ENCODE results near the gene PSAP. TPM values are rescaled to one million over a fixed set of nuclear protein-coding genes. Genes with fewer than 3 reads are reported as not detected.

PSAP gene
- total RNA-seq, 1 donor from 2014 or later = 210 TPM

DNA sequence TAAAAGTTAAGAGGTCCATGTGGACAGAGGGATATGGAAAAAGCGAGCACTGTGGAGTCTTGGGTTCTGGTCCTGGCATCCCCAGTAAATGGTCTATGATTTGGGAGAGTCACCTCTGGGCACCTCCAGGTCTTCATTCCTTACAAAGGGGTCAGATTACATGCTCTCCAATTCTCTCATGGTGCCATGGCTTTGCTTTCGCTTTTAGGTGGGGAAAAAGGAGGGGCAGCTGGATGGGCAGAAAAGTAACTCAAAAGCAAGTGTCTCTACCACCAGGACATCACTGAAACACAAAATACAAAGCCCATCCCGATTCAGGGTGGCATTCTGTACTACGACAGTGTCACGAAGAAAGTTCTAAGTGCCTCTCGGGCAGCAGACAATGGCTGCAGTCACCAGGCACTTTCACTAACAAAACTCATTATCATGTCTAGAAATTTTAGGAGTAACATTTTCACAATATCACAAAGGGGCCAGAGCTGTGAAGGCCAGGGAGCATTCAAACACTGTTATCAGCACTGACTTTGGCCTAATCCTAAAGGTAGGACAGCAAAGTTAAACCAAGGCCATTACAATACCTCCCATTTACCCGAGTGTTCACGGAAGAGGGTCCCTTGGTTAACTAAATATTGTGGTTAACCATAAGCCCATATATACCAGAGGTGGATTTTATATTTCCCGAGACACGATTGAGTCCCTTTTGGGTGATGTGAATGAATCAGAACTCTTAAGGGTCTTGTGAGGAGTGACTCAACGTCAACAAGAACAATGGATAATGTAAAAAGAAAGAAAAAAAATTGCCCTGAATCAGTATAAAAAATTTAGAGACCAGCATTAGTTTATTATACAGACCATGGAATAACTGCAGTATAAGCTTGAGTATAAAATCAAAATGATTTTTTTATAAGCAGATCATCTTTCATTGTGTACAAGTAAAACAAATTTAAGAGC, 2.5 kb downstream of the PSAP start:
- ATAC-seq (ENCODE audit: low read depth) (no peak), DNase-seq (no peak)
- CTCF ChIA-PET = interaction anchor here (1.2 kb wide), 1 partner anchor 48 kb away, joined by 3 read pairs; no protein-coding TSS in a partner anchor
- H3K4me1 Mint-ChIP-seq = peaks cover 81% of the 10 kb centered on the region
- peak overlapping the region; percentile 2 for H3K27ac Mint-ChIP-seq
- no peaks in the 10 kb centered on the region for H3K9me3 Mint-ChIP-seq
- TF ChIP-seq, protein P1, sequence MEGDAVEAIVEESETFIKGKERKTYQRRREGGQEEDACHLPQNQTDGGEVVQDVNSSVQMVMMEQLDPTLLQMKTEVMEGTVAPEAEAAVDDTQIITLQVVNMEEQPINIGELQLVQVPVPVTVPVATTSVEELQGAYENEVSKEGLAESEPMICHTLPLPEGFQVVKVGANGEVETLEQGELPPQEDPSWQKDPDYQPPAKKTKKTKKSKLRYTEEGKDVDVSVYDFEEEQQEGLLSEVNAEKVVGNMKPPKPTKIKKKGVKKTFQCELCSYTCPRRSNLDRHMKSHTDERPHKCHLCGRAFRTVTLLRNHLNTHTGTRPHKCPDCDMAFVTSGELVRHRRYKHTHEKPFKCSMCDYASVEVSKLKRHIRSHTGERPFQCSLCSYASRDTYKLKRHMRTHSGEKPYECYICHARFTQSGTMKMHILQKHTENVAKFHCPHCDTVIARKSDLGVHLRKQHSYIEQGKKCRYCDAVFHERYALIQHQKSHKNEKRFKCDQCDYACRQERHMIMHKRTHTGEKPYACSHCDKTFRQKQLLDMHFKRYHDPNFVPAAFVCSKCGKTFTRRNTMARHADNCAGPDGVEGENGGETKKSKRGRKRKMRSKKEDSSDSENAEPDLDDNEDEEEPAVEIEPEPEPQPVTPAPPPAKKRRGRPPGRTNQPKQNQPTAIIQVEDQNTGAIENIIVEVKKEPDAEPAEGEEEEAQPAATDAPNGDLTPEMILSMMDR (IDR thresholded peaks at IDR 0.05) = no peak
- POLR2A ChIA-PET = interaction anchor here (0.5 to 5.7 kb wide), 3 partner anchors 10 to 181 kb away, joined by 3 to 125 read pairs (median 6); no protein-coding TSS in a partner anchor
- intact Hi-C loops (cut with micrococcal nuclease) = no loop called here
- H3K36me3 Mint-ChIP-seq (ENCODE audit: low read depth) = peaks cover 8% of the 10 kb centered on the region
- H3K27me3 Mint-ChIP-seq = no peaks in the 10 kb centered on the region
- peak overlapping the region; percentile 50 for H3K4me3 Mint-ChIP-seq

DNA sequence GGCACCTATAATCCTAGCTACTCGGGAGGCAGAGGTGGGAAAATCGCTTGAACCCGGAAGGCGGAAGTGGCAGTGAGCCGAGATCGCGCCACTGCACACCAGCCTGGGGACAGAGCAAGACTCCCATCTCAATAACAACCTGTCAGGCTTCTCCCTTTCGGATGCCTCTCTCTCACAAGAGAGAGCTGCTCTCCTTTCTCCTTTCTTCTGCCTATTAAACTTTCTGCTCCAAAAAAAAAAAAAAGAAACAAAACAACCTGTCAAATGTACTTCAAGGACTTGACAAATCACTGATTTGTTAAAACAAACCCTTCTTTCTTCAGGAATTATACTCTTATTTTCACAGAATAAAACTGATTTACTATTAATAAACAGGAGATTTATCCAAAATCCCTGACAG, 3.6 kb downstream of the PSAP start:
- no peak for DNase-seq
- no peaks in the 10 kb centered on the region for H3K9me3 Mint-ChIP-seq
- H3K27ac Mint-ChIP-seq = no peak overlapping the region
- H3K4me3 Mint-ChIP-seq = no peak overlapping the region
- no peak for ATAC-seq (ENCODE audit: low read depth)
- no peaks in the 10 kb centered on the region for H3K27me3 Mint-ChIP-seq
- ChIA-PET POLR2A (interaction anchor here (0.6 to 5.7 kb wide), 2 partner anchors 9 to 24 kb away, joined by 6 to 125 read pairs; no protein-coding TSS in a partner anchor), CTCF (no interaction called here)
- H3K4me1 Mint-ChIP-seq = peaks cover 87% of the 10 kb centered on the region
- peaks cover 8% of the 10 kb centered on the region for H3K36me3 Mint-ChIP-seq (ENCODE audit: low read depth)
- TF ChIP-seq, protein P1 (IDR thresholded peaks at IDR 0.05) = no peak
- intact Hi-C loops (cut with micrococcal nuclease) = no loop called here

DNA sequence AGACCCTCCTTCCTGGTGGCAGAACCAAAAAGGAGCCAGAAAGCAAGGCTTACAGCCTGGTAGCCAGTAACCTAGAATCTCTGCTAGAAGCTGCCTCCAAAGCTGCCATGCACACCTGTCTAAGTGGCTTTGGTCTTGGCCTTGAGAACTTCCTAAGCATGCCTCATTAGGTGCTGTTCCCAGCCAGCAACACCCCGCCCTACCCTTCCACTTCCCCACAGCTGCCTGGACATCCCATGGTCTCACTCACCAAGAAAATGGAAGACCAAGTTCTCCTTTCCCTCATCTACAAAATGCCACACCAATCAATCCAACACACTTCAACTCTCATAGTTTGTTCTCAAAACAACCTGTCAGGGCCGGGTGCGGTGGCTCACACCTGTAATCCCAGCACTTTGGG, 4.2 kb downstream of the PSAP start:
- ChIA-PET POLR2A (interaction anchor here (0.6 to 5.7 kb wide), 3 partner anchors 8 to 406 kb away, joined by 5 to 125 read pairs (median 6); no protein-coding TSS in a partner anchor), CTCF (no interaction called here)
- no peak overlapping the region for H3K27ac Mint-ChIP-seq
- H3K4me3 Mint-ChIP-seq = no peak overlapping the region
- peaks cover 86% of the 10 kb centered on the region for H3K4me1 Mint-ChIP-seq
- no peaks in the 10 kb centered on the region for H3K27me3 Mint-ChIP-seq
- ATAC-seq (ENCODE audit: low read depth) = no peak
- TF ChIP-seq, protein P1 (IDR thresholded peaks at IDR 0.05) = no peak
- intact Hi-C loops (cut with micrococcal nuclease) = no loop called here
- H3K9me3 Mint-ChIP-seq = no peaks in the 10 kb centered on the region
- peaks cover 8% of the 10 kb centered on the region for H3K36me3 Mint-ChIP-seq (ENCODE audit: low read depth)
- no peak for DNase-seq

DNA sequence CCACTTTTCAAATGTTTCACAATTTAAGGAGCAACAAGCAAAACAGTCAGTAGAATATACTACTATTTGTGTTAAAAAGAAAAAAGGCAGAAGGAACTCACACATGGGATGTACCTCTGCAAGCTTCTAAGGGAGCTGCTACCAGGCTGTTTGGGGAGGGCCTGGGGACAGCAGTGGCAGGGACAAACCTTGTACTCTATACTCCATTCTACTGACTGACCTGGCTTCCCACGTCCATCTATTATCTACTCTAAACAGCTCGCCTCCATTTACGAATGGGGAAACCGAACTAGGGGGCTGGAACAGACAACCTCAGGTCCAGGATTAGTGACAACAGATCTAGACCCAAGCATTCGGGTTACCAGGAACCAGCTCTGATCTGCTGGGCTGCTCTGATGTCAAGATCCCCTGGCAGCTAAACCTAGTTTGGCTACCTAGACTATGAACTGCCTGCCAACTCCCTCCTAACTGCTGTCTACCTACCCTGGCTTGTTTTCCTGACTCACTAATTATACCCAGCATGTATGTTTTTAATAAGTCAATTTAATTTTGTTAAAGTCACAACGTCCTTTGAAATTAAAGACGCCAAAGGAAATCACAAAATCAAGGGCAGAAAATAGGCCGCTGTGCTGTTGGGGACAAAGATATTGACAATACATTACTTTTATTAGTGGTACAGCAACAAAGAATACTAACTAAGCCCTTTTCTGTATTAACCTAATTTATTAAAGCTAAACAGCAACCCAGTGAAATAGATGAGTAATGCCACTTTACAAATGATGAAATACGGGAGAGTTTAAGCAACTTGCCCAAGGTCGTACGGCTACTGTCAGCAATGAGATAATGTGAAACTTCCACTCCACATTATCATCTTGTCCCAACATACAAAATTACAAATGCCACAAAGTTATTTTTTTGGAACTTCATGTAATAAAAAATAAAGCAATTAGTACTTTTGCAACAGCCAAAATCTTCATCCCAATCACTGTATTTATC, 5.3 kb downstream of the PSAP start:
- Mint-ChIP-seq H3K4me3 (no peak overlapping the region), H3K27me3 (no peaks in the 10 kb centered on the region), H3K4me1 (peaks cover 86% of the 10 kb centered on the region), H3K27ac (peak overlapping the region; percentile 46), H3K36me3 (ENCODE audit: low read depth) (peaks cover 6% of the 10 kb centered on the region), H3K9me3 (no peaks in the 10 kb centered on the region)
- intact Hi-C loops (cut with micrococcal nuclease) = no loop called here
- ChIA-PET CTCF (no interaction called here), POLR2A (interaction anchor here (0.7 to 1.5 kb wide), 3 partner anchors 10 to 469 kb away, joined by 3 to 5 read pairs (median 3); no protein-coding TSS in a partner anchor)
- TF ChIP-seq, protein P1 (IDR thresholded peaks at IDR 0.05) = no peak
- no peak for DNase-seq
- no peak for ATAC-seq (ENCODE audit: low read depth)

Data from activated B cell treated with CpG ODN at 0.5 μM for 24 hours (primary cell).